GM12878 (cell line): ENCODE measurements around the gene PTTG2. TPM values are rescaled to one million over a fixed set of nuclear protein-coding genes. Genes with fewer than 3 reads are reported as not detected.

Experiments used
- ATAC-seq: fragments of 200-7000 bp; cut with Tn5 transposase; 3 replicates; pipeline ENCODE4 v1.9.1; 2020; ENCODE audit warnings: mild to moderate bottlenecking, moderate library complexity
- BruUV-seq: library from RNA; stranded (reverse); fragments of 400-500 nt; replicated peaks from 2 replicates; lab custom pipeline; 2021; lab: Mats Ljungman, UMichigan
- CTCF ChIA-PET: fragments of 300-600 bp; sonication (Branson Sonifier 250); formaldehyde crosslinking; extraction: SDS; loops from one replicate; lab custom pipeline; 2021; ENCODE audit warnings: inconsistent platforms; lab: Yijun Ruan, JAX
- POLR2A ChIA-PET: fragments of 350-600 bp; formaldehyde crosslinking; extraction: SDS; loops from one replicate; lab custom pipeline; 2021; ENCODE audit warnings: inconsistent platforms; lab: Charles Lee
- RAD21 ChIA-PET: fragments of 300-600 bp; sonication (Branson Sonifier 250); formaldehyde crosslinking; loops from one replicate; lab custom pipeline; 2023; ENCODE audit warnings: antibody characterized with exemption; ENCODE audit not compliant: unreplicated experiment; lab: Charles Lee
- SMC1A ChIA-PET: fragments of 300-600 bp; sonication (Branson Sonifier 250); formaldehyde crosslinking; loops from one replicate; lab custom pipeline; 2023; ENCODE audit not compliant: unreplicated experiment, uncharacterized antibody; lab: Charles Lee
- DNase-seq: peaks from one replicate; pipeline ENCODE4 v3.0.0-alpha.2; 2011; ENCODE audit warnings: low read depth, low spot score
- FAIRE-seq: peaks from 3 replicates; lab custom pipeline; 2011; peaks lifted over from hg19 to GRCh38; lab: Jason Lieb, UNC
- H2AFZ ChIP-seq: 2 replicates; pipeline ENCODE4 v1.6.0; 2011; ENCODE audit warnings: low read depth, low read length, control low read depth; ENCODE audit not compliant: control insufficient read depth
- H3K27ac ChIP-seq: 2 replicates; pipeline ENCODE4 v1.5.1; 2011; ENCODE audit warnings: control low read depth; ENCODE audit not compliant: control insufficient read depth, insufficient read depth
- H3K27me3 ChIP-seq, 2 experiments: replicated peaks in 1 of 2; 2 replicates each; pipeline versions ENCODE4 v1.6.0 to v1.6.1; 2011; ENCODE audit warnings: low read length in 1 of 2; ENCODE audit not compliant: control insufficient read depth in 2 of 2, insufficient read depth in 2 of 2
- H3K36me3 ChIP-seq, 2 experiments: 2 replicates each; pipeline ENCODE4 v1.5.1; 2011; ENCODE audit warnings: low read length in 1 of 2; ENCODE audit not compliant: control insufficient read depth in 2 of 2, insufficient read depth in 2 of 2
- H3K4me1 ChIP-seq: 2 replicates; pipeline ENCODE4 v1.6.1; 2011; ENCODE audit warnings: mild to moderate bottlenecking, low read length, moderate library complexity, mixed read lengths; ENCODE audit not compliant: control insufficient read depth, insufficient read depth
- H3K4me2 ChIP-seq: 2 replicates; pipeline ENCODE4 v1.6.0; 2011; ENCODE audit warnings: control low read depth; ENCODE audit not compliant: control insufficient read depth, insufficient read depth
- H3K4me3 ChIP-seq: fragments of 200-600 bp; sonication (generic); 2 replicates; pipeline ENCODE4 v1.5.1; 2016
- H3K79me2 ChIP-seq: 2 replicates; pipeline ENCODE4 v1.6.0; 2011; ENCODE audit warnings: low read length; ENCODE audit not compliant: control insufficient read depth, insufficient read depth
- H3K9ac ChIP-seq: 2 replicates; pipeline ENCODE4 v1.8.0; 2011; ENCODE audit warnings: low read length, control low read depth, mixed read lengths; ENCODE audit not compliant: control insufficient read depth, insufficient read depth
- H3K9me3 ChIP-seq: replicated peaks from 3 replicates; pipeline ENCODE4 v1.5.1; 2011; ENCODE audit warnings: mild to moderate bottlenecking, low read length; ENCODE audit not compliant: control insufficient read depth, insufficient read depth
- H4K20me1 ChIP-seq: 2 replicates; pipeline ENCODE4 v1.6.0; 2011; ENCODE audit not compliant: control insufficient read depth, insufficient read depth
- CEBPZ ChIP-seq: fragments of 150-350 bp; IDR thresholded peaks from 2 replicates; pipeline ENCODE4 v1.6.1; 2016; ENCODE audit warnings: low read depth, low read length
- CREM ChIP-seq: IDR thresholded peaks from 2 replicates; pipeline ENCODE4 v1.6.1; 2014; ENCODE audit warnings: antibody characterized with exemption, low read depth
- E2F4 ChIP-seq: IDR thresholded peaks from 2 replicates; pipeline ENCODE4 v1.6.1; 2012; ENCODE audit warnings: low read depth, low read length, improper control_type of control experiment
- GABPA ChIP-seq: IDR thresholded peaks from 2 replicates; pipeline ENCODE4 v1.6.1; 2014; ENCODE audit warnings: antibody characterized with exemption, low read depth, mild to moderate bottlenecking, inconsistent platforms
- IRF3 ChIP-seq: fragments of 450-650 bp; IDR thresholded peaks from 2 replicates; pipeline ENCODE4 v1.6.1; 2014; ENCODE audit warnings: mild to moderate bottlenecking
- RAD51 ChIP-seq: fragments of 450-650 bp; IDR thresholded peaks from 2 replicates; pipeline ENCODE4 v1.6.1; 2016; ENCODE audit warnings: moderate library complexity, mild to moderate bottlenecking, inconsistent platforms
- RBBP5 ChIP-seq: fragments of 200-600 bp; sonication (generic); conservative IDR thresholded peaks from 2 replicates; pipeline ENCODE4 v1.6.1; 2016
- RELB ChIP-seq: fragments of 450-650 bp; IDR thresholded peaks from 2 replicates; pipeline ENCODE4 v1.6.1; 2017; ENCODE audit warnings: low read depth, mild to moderate bottlenecking, moderate library complexity
- WGBS: methylation state at CpG from one replicate; pipeline ENCODE4 v1.1.6; 2016; ENCODE audit warnings: low lambda C conversion rate; ENCODE audit not compliant: insufficient replicate concordance, insufficient coverage; ENCODE audit errors: missing lambda C conversion rate; 5-methylcytosine and 5-hydroxymethylcytosine counted together
- in situ Hi-C: fragments of 300-500 bp; cut with MboI; formaldehyde crosslinking; loops from 9 replicates; pipeline ENCODE4 v1.14.3; 2018; ENCODE audit warnings: mixed read lengths
- intact Hi-C: fragments of 100-400 bp; cut with micrococcal nuclease; formaldehyde crosslinking; loops from one replicate; pipeline ENCODE4 v1.14.2; 2022; ENCODE audit not compliant: unreplicated experiment
- polyA plus RNA-seq, 11 experiments: library from polyadenylated mRNA; depleted of rRNA in 4 of 11; unstranded in 6 of 11; stranded (reverse) in 5 of 11; fragments of >200 nt; fragmentation: Nextera tagmentation in 4 of 11; fragmentation: Illumina TruSeq in 1 of 11; extraction: Ambion mirVana in 4 of 11; extraction: Trizol in 1 of 11; gene quantifications; 1 replicate in 1 of 11; 2 replicates in 10 of 11; pipeline versions ENCODE4 v1.2.1 to v1.2.3, GENCODE V29; 2011 to 2016; ENCODE audit warnings: inconsistent platforms in 2 of 11, missing spikeins in 2 of 11, low read depth in 1 of 11
- total RNA-seq, 4 experiments: library from RNA; depleted of rRNA in 3 of 4; stranded (reverse); fragments of >200 nt in 3 of 4; fragmentation: Illumina TruSeq in 1 of 4; extraction: Trizol in 1 of 4; gene quantifications; 2 replicates each; pipeline versions ENCODE4 v1.2.1 to v1.2.3, GENCODE V29; 2013 to 2021
- TF ChIP-seq, protein P1 (sequence below): fragments of 450-650 bp; conservative IDR thresholded peaks from 2 replicates; pipeline ENCODE4 v1.6.1; 2017; ENCODE audit warnings: mild to moderate bottlenecking, moderate library complexity
- TF ChIP-seq, protein P2 (sequence below): IDR thresholded peaks from 2 replicates; pipeline ENCODE4 v1.6.1; 2011; ENCODE audit warnings: mild to moderate bottlenecking, low read depth, low read length, moderate library complexity; ENCODE audit not compliant: insufficient replicate concordance

The PTTG2 gene
- total and polyA plus RNA-seq, 10 of the 15 experiments (the other 5 are each of a cell fraction or from before 2014, with no cell fraction given): 0.09 to 0.54 (median 0.39) TPM; not detected in 4

DNA sequence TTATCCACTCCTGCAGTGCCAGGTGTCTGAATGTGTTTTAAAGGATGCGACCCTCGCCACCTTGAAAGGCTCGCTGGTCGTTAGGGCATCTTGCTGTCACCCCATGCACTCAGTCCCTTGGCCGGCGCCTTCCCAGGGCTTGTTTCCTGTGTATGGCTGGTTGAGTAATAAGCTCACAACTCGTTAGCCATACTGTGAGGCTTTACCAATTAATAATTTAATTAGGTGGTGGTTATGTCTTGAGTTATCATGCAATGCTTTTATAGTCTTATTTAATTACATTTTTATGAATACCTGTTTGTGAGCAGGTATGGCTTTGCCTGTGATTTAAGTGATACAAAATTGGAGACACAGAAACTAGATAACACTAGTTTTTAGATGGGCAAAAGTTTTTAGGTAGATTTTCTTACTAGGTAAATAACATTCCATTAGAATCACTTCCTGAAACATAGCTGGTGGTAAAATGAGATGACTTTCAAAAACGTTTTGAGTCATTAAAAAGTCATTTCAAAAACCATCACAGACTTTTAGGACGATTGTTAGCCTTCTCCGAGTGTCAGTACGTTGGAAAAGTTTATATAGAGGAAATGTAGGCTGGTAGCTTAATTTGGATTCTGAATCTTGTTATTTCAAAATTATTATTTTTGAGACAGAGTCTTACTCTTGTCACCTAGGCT lies 18.2 kb downstream of the PTTG2 start (continued):
- TF ChIP-seq CREM (peak; percentile 11; the same call in 1 of the 2 replicates), IRF3 (no peak), RBBP5 (no peak), GABPA (peak; percentile 21; the same call in 1 of the 2 replicates), RELB (0 out of 2 replicates have a peak, but pooled peaks have one; percentile 15), RAD51 (no peak)

DNA sequence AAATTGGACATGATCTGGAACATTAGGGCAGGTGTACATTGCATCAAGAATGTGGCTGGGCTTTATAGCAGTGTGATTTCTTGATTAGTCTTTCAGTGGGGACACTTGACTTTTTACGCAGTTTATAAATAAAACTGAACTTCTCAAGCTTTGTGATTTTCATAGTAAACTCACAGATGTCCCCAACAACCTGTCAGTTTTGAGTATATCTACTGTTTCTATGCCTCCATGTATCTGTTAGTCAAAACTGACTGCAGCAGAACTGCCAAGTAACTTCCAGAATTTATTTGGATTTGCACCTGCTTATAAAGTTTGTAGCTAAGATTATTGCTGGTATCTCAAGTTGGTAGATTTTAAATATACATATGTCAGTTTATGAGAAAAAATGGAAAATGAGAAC lies 20.0 kb downstream of the PTTG2 start:
- H3K27me3 ChIP-seq: no peaks in the 10 kb centered on the region
- no peak overlapping the region for H3K4me3 ChIP-seq
- WGBS: 73% methylated on average over 1 of the region's 1 CpG
- no peak overlapping the region for H2AFZ ChIP-seq
- BruUV-seq: no TSS peak
- ChIA-PET SMC1A (interaction anchor here (0.7 to 2.9 kb wide), 5 partner anchors 78 to 386 kb away, joined by 3 to 7 read pairs (median 4); no protein-coding TSS in a partner anchor), RAD21 (interaction anchor here (0.9 to 3.4 kb wide), 3 partner anchors 16 to 176 kb away, joined by 3 to 29 read pairs (median 15); partner anchors contain the start of gene TBC1D1), POLR2A (interaction anchor here (1.4 kb wide), 1 partner anchor 149 kb away, joined by 3 read pairs; no protein-coding TSS in a partner anchor), CTCF (interaction anchor here (1.1 to 5.6 kb wide), 6 partner anchors 10 to 173 kb away, joined by 3 to 69 read pairs (median 8); no protein-coding TSS in a partner anchor)
- DNase-seq: no peak
- H3K79me2 ChIP-seq: peaks cover 21% of the 10 kb centered on the region
- H3K9me3 ChIP-seq: no peaks in the 10 kb centered on the region
- no peak overlapping the region for H3K9ac ChIP-seq
- peaks cover 21% of the 10 kb centered on the region for H3K4me1 ChIP-seq
- ATAC-seq: no peak
- H3K27ac ChIP-seq: no peak overlapping the region
- peaks cover 4% of the 10 kb centered on the region; the same call in 1 of the 2 replicates for H4K20me1 ChIP-seq
- in situ Hi-C loops: no loop called here
- no peak overlapping the region for H3K4me2 ChIP-seq
- intact Hi-C loops: no loop called here
- no peaks in the 10 kb centered on the region for H3K36me3 ChIP-seq
- FAIRE-seq: no peak
- TF ChIP-seq E2F4 (no peak), CEBPZ (no peak)
- TF ChIP-seq, protein P1, sequence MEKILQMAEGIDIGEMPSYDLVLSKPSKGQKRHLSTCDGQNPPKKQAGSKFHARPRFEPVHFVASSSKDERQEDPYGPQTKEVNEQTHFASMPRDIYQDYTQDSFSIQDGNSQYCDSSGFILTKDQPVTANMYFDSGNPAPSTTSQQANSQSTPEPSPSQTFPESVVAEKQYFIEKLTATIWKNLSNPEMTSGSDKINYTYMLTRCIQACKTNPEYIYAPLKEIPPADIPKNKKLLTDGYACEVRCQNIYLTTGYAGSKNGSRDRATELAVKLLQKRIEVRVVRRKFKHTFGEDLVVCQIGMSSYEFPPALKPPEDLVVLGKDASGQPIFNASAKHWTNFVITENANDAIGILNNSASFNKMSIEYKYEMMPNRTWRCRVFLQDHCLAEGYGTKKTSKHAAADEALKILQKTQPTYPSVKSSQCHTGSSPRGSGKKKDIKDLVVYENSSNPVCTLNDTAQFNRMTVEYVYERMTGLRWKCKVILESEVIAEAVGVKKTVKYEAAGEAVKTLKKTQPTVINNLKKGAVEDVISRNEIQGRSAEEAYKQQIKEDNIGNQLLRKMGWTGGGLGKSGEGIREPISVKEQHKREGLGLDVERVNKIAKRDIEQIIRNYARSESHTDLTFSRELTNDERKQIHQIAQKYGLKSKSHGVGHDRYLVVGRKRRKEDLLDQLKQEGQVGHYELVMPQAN: no peak
- TF ChIP-seq, protein P2, sequence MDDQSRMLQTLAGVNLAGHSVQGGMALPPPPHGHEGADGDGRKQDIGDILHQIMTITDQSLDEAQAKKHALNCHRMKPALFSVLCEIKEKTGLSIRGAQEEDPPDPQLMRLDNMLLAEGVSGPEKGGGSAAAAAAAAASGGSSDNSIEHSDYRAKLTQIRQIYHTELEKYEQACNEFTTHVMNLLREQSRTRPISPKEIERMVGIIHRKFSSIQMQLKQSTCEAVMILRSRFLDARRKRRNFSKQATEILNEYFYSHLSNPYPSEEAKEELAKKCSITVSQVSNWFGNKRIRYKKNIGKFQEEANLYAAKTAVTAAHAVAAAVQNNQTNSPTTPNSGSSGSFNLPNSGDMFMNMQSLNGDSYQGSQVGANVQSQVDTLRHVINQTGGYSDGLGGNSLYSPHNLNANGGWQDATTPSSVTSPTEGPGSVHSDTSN: no peak
